H1 (cell line): ENCODE data around the gene IL2RG. TPM values are rescaled to one million over a fixed set of nuclear protein-coding genes. Genes with fewer than 3 reads are reported as not detected.

Source experiments
- CTCF ChIA-PET: fragments of 300-600 bp; sonication (Branson Sonifier 250); formaldehyde crosslinking; loops from one replicate; lab custom pipeline; 2021; ENCODE audit not compliant: partially characterized antibody; lab: Charles Lee
- POLR2A ChIA-PET: fragments of 300-600 bp; sonication (Branson Sonifier 250); formaldehyde crosslinking; loops from one replicate; lab custom pipeline; 2021; ENCODE audit warnings: inconsistent platforms; ENCODE audit not compliant: partially characterized antibody; lab: Charles Lee
- DNase-seq, 2 experiments: peaks; one replicate each; pipeline versions ENCODE4 v3.0.0 to v3.0.0-alpha.2; 2010 to 2022; ENCODE audit warnings: low spot score in 2 of 2, low read depth in 1 of 2, mixed read lengths in 1 of 2
- FAIRE-seq: peaks from 2 replicates; lab custom pipeline; 2011; peaks lifted over from hg19 to GRCh38; lab: Jason Lieb, UNC
- H2AFZ ChIP-seq: 2 replicates; pipeline ENCODE4 v1.8.1; 2012; ENCODE audit warnings: low read length, inconsistent platforms
- H2AK5ac ChIP-seq: 2 replicates; pipeline ENCODE4 v1.6.1; 2013; ENCODE audit warnings: low read depth, low read length
- H2BK120ac ChIP-seq: replicated peaks from 2 replicates; pipeline ENCODE3; 2013; ENCODE audit warnings: low read depth, low read length, inconsistent platforms
- H2BK12ac ChIP-seq: 2 replicates; pipeline ENCODE4 v1.6.1; 2013; ENCODE audit warnings: low read depth, low read length
- H2BK15ac ChIP-seq: 2 replicates; pipeline ENCODE4 v1.6.1; 2013; ENCODE audit warnings: low read length
- H2BK20ac ChIP-seq: 2 replicates; pipeline ENCODE4 v1.6.1; 2013; ENCODE audit warnings: low read length
- H2BK5ac ChIP-seq: 2 replicates; pipeline ENCODE4 v1.6.1; 2013; ENCODE audit warnings: low read depth, low read length
- H3K14ac ChIP-seq: 2 replicates; pipeline ENCODE4 v1.6.1; 2013; ENCODE audit warnings: inconsistent platforms; ENCODE audit not compliant: insufficient read length
- H3K18ac ChIP-seq: 2 replicates; pipeline ENCODE4 v1.6.1; 2013; ENCODE audit warnings: low read length; ENCODE audit errors: extremely low read depth
- H3K23ac ChIP-seq: 2 replicates; pipeline ENCODE4 v1.6.1; 2013; ENCODE audit warnings: inconsistent platforms; ENCODE audit not compliant: insufficient read length
- H3K23me2 ChIP-seq: 2 replicates; pipeline ENCODE4 v1.6.1; 2013; ENCODE audit warnings: low read depth, low read length
- H3K27ac ChIP-seq: 2 replicates; pipeline ENCODE4 v1.6.1; 2011; ENCODE audit warnings: low read depth, low read length, inconsistent platforms
- H3K27me3 ChIP-seq, 4 experiments: replicated peaks in 1 of 4; 1 replicate in 1 of 4; 2 replicates in 3 of 4; pipeline versions ENCODE4 v1.6.1 to v1.8.1; 2011 to 2013; ENCODE audit warnings: low read length in 3 of 4, mild to moderate bottlenecking in 3 of 4, inconsistent platforms in 2 of 4, mixed read lengths in 2 of 4, moderate library complexity in 1 of 4; ENCODE audit not compliant: control insufficient read depth in 3 of 4, insufficient read depth in 3 of 4; ENCODE audit errors: extremely low read depth in 1 of 4
- H3K36me3 ChIP-seq, 4 experiments: 2 replicates each; pipeline versions ENCODE4 v1.6.1 to v1.8.1; 2011 to 2013; ENCODE audit warnings: mild to moderate bottlenecking in 4 of 4, low read length in 3 of 4, moderate library complexity in 2 of 4, control low read depth in 1 of 4, inconsistent platforms in 1 of 4; ENCODE audit not compliant: insufficient read depth in 4 of 4, control insufficient read depth in 2 of 4
- H3K4ac ChIP-seq: replicated peaks from 2 replicates; pipeline ENCODE3; 2013; ENCODE audit warnings: low read length, low read depth, mixed read lengths, inconsistent platforms; ENCODE audit not compliant: insufficient read length
- H3K4me1 ChIP-seq, 4 experiments: replicated peaks in 1 of 4; 1 replicate in 1 of 4; 2 replicates in 3 of 4; pipeline versions ENCODE4 v1.6.1 to v1.8.1; 2011 to 2013; ENCODE audit warnings: low read length in 3 of 4, inconsistent platforms in 2 of 4, mixed read lengths in 1 of 4; ENCODE audit not compliant: insufficient read depth in 4 of 4, control insufficient read depth in 3 of 4
- H3K4me2 ChIP-seq, 2 experiments: 2 replicates each; pipeline versions ENCODE4 v1.6.1 to v1.8.1; 2011 to 2013; ENCODE audit warnings: low read depth in 2 of 2, low read length in 2 of 2, control low read depth in 1 of 2, inconsistent platforms in 1 of 2, mild to moderate bottlenecking in 1 of 2; ENCODE audit not compliant: insufficient read depth in 1 of 2
- H3K4me3 ChIP-seq, 4 experiments: fragments of 200-600, 300-600 bp in 1 of 4; sonication (generic), shearing (Covaris generic), sonication (Bioruptor Twin) in 1 of 4; 2 replicates each; pipeline versions ENCODE4 v1.5.1 to v1.8.1; 2011 to 2016; ENCODE audit warnings: low read length in 4 of 4, low read depth in 3 of 4, control low read depth in 2 of 4, inconsistent platforms in 2 of 4, mild to moderate bottlenecking in 2 of 4, mixed read lengths in 1 of 4, moderate library complexity in 1 of 4; ENCODE audit not compliant: insufficient read depth in 2 of 4; ENCODE audit errors: extremely low read depth in 1 of 4
- H3K56ac ChIP-seq: replicated peaks from 2 replicates; pipeline ENCODE3; 2013; ENCODE audit warnings: low read depth, mild to moderate bottlenecking, mixed read lengths, low read length, inconsistent platforms; ENCODE audit not compliant: insufficient read length
- H3K79me1 ChIP-seq: 2 replicates; pipeline ENCODE4 v1.6.1; 2013; ENCODE audit warnings: low read depth, low read length, control low read depth
- H3K79me2 ChIP-seq, 2 experiments: 2 replicates each; pipeline versions ENCODE4 v1.6.1 to v1.8.1; 2012 to 2013; ENCODE audit warnings: low read length in 2 of 2, mild to moderate bottlenecking in 2 of 2, inconsistent platforms in 1 of 2; ENCODE audit not compliant: insufficient read depth in 2 of 2, control insufficient read depth in 1 of 2
- H3K9ac ChIP-seq, 4 experiments: replicated peaks in 1 of 4; 1 replicate in 1 of 4; 2 replicates in 3 of 4; pipeline versions ENCODE4 v1.6.1 to v1.8.1; 2011 to 2013; ENCODE audit warnings: low read depth in 3 of 4, low read length in 3 of 4, control low read depth in 2 of 4, mild to moderate bottlenecking in 2 of 4, moderate library complexity in 2 of 4, inconsistent platforms in 1 of 4; ENCODE audit errors: extremely low read depth in 1 of 4
- H3K9me3 ChIP-seq, 2 experiments: 2 replicates each; pipeline versions ENCODE4 v1.6.1 to v1.8.1; 2012 to 2013; ENCODE audit warnings: mild to moderate bottlenecking in 2 of 2, moderate library complexity in 2 of 2, control low read depth in 1 of 2, inconsistent platforms in 1 of 2, low read depth in 1 of 2, low read length in 1 of 2, mixed read lengths in 1 of 2; ENCODE audit not compliant: insufficient read depth in 2 of 2
- H4K20me1 ChIP-seq, 2 experiments: replicated peaks in 1 of 2; 2 replicates each; pipeline versions ENCODE3 to v1.8.1; 2011 to 2013; ENCODE audit warnings: inconsistent platforms in 2 of 2, low read length in 2 of 2, mild to moderate bottlenecking in 1 of 2; ENCODE audit not compliant: insufficient read depth in 2 of 2, control insufficient read depth in 1 of 2
- H4K5ac ChIP-seq: 2 replicates; pipeline ENCODE4 v1.6.1; 2013; ENCODE audit warnings: low read length, low read depth, mixed read lengths, inconsistent platforms; ENCODE audit not compliant: insufficient read length
- H4K8ac ChIP-seq: 2 replicates; pipeline ENCODE4 v1.8.0; 2013; ENCODE audit warnings: mild to moderate bottlenecking, moderate library complexity, low read length, inconsistent platforms; ENCODE audit not compliant: insufficient read depth; ENCODE audit errors: extremely low read depth
- H4K91ac ChIP-seq: replicated peaks from 2 replicates; pipeline ENCODE3; 2013; ENCODE audit warnings: low read length, mixed read lengths, inconsistent platforms; ENCODE audit not compliant: insufficient read length
- CBX5 ChIP-seq: fragments of 300-800, 300-1000 bp; sonication (generic); IDR thresholded peaks from 2 replicates; pipeline ENCODE4 v1.7.1; 2016; ENCODE audit warnings: antibody characterized with exemption, low read length, low read depth
- GABPA ChIP-seq: IDR thresholded peaks from 2 replicates; pipeline ENCODE4 v1.6.1; 2011; ENCODE audit warnings: mild to moderate bottlenecking, low read length, moderate library complexity, borderline replicate concordance; ENCODE audit not compliant: insufficient read depth
- PHF8 ChIP-seq: fragments of 200-600 bp; sonication (generic); conservative IDR thresholded peaks from 2 replicates; pipeline ENCODE4 v1.7.1; 2012; ENCODE audit warnings: low read depth, mild to moderate bottlenecking, inconsistent platforms, low read length, moderate library complexity
- RBBP5 ChIP-seq: IDR thresholded peaks from 2 replicates; pipeline ENCODE4 v1.7.1; 2012; ENCODE audit warnings: low read depth, mild to moderate bottlenecking, inconsistent platforms, low read length, moderate library complexity, borderline replicate concordance
- RXRA ChIP-seq: IDR thresholded peaks from 2 replicates; pipeline ENCODE4 v1.6.1; 2011; ENCODE audit warnings: low read depth, mild to moderate bottlenecking, low read length, moderate library complexity; ENCODE audit not compliant: insufficient read depth
- USF2 ChIP-seq: IDR thresholded peaks from 2 replicates; pipeline ENCODE4 v1.6.1; 2011; ENCODE audit warnings: low read length, improper control_type of control experiment
- WGBS, 2 experiments: shearing (Covaris generic) in 1 of 2; methylation state at CpG; one replicate each; pipeline versions ENCODE4 v1.1.6 to v1.1.7; 2013 to 2015; ENCODE audit warnings: low lambda C conversion rate in 2 of 2, mixed read lengths in 2 of 2, inconsistent platforms in 1 of 2, low coverage in 1 of 2, missing lambda C conversion rate in 1 of 2; ENCODE audit not compliant: insufficient replicate concordance in 2 of 2, insufficient coverage in 1 of 2, insufficient read length in 1 of 2; ENCODE audit errors: extremely low coverage in 1 of 2, missing lambda C conversion rate in 1 of 2; 5-methylcytosine and 5-hydroxymethylcytosine counted together
- polyA plus RNA-seq, 7 experiments: library from polyadenylated mRNA; depleted of rRNA in 3 of 7; stranded (reverse) in 5 of 7; unstranded in 2 of 7; fragments of >200 nt in 5 of 7; fragments of 200-250 nt in 2 of 7; gene quantifications; 1 replicate in 5 of 7; 2 replicates in 1 of 7; 4 replicates in 1 of 7; pipeline versions ENCODE4 v1.2.1 to v1.2.3, GENCODE V29; 2011 to 2013; ENCODE audit warnings: missing spikeins in 2 of 7, mixed read lengths in 2 of 7
- total RNA-seq: library from RNA; stranded (reverse); fragmentation: NEBNext Ultra II Directional; extraction: Animal tissue kit (Norgen Biotek cat#: 25700); gene quantifications from 2 replicates; pipeline ENCODE4 v1.2.1, GENCODE V29; 2021

Gene IL2RG
- total and polyA plus RNA-seq, 2 of the 8 experiments (the other 6 are each of a cell fraction or from before 2014, with no cell fraction given): not detected

GRCh38 chrX:71111921-71112431 is 599 bp upstream of the IL2RG start:
- Histone ChIP-seq H3K9ac (no peak overlapping the region), H2AK5ac (no peak overlapping the region), H3K36me3 (no peaks in the 10 kb centered on the region), H3K27ac (no peak overlapping the region), H4K20me1 (no peaks in the 10 kb centered on the region), H3K9me3 (no peaks in the 10 kb centered on the region), H2BK15ac (no peak overlapping the region), H3K79me2 (no peaks in the 10 kb centered on the region), H4K91ac (no peak overlapping the region), H2BK5ac (no peak overlapping the region), H2BK12ac (no peak overlapping the region), H2BK120ac (no peak overlapping the region), H3K18ac (no peak overlapping the region), H3K4me1 (0 out of 7 replicates have a peak, but pooled peaks cover 0 to 5% (median 0%) of the 10 kb centered on the region in 4 experiments), H2AFZ (no peak overlapping the region), H3K79me1 (no peaks in the 10 kb centered on the region), H3K23ac (no peak overlapping the region), H3K56ac (no peak overlapping the region), H4K5ac (no peak overlapping the region), H4K8ac (no peak overlapping the region), H2BK20ac (no peak overlapping the region), H3K4me2 (no peak overlapping the region), H3K4me3 (no peak overlapping the region), H3K27me3 (peaks cover 0 to 2% (median 0%) of the 10 kb centered on the region in 4 experiments; a peak in 2 of 7 replicates), H3K4ac (no peak overlapping the region), H3K14ac (no peak overlapping the region), H3K23me2 (no peaks in the 10 kb centered on the region)
- DNase-seq: no peak
- POLR2A ChIA-PET: interaction anchor here (0.7 to 1.3 kb wide), 4 partner anchors 9 to 70 kb away, joined by 3 to 5 read pairs (median 4); no protein-coding TSS in a partner anchor
- WGBS, 2 experiments: 78% methylated on average over 5 of the region's 5 CpGs; no CpG with 5 or more reads in 1 of the 2 experiments
- no peak for FAIRE-seq
- CTCF ChIA-PET: interaction anchor here (1.5 to 1.7 kb wide), 2 partner anchors 11 to 111 kb away, joined by 4 read pairs; no protein-coding TSS in a partner anchor
- no peak for TF ChIP-seq PHF8
- no peak for TF ChIP-seq CBX5
- no peak for TF ChIP-seq RXRA
- TF ChIP-seq RBBP5: no peak
- no peak for TF ChIP-seq GABPA
- no peak for TF ChIP-seq USF2
